Measurements from ENCODE around the gene GRK6. TPM values are rescaled to one million over a fixed set of nuclear protein-coding genes. Genes with fewer than 3 reads are reported as not detected.

The GRK6 gene
- total and polyA plus RNA-seq, 9 of the 15 experiments (the other 6 are each of a cell fraction or from before 2014, with no cell fraction given): 0.63 to 122 (median 44.5) TPM

- TF ChIP-seq PCBP2 (IDR thresholded peaks at IDR 0.05; ENCODE audit: low read depth, low read length, poor library complexity, severe bottlenecking) (no peak), CEBPG (CRISPR knock-in tag; IDR thresholded peaks at IDR 0.05) (no peak), CEBPG (tag; conservative IDR thresholded peaks at IDR 0.05 in 1 of 2, IDR thresholded peaks at IDR 0.05 in 1 of 2) (no peak), CHD7 (IDR thresholded peaks at IDR 0.05; ENCODE audit: low read depth, low read length) (no peak), MEF2A (IDR thresholded peaks at IDR 0.05; ENCODE audit: control insufficient read depth, low read depth, low read length) (no peak), ETV1 (tag; conservative IDR thresholded peaks at IDR 0.05; ENCODE audit: low read depth) (peak; percentile 50), ZNF316 (IDR thresholded peaks at IDR 0.05) (peak; percentile 98), ZNF224 (CRISPR knock-in tag; IDR thresholded peaks at IDR 0.05) (no peak), ZNF431 (CRISPR knock-in tag; IDR thresholded peaks at IDR 0.05) (no peak)
Measured at GRCh38 chr5:177378884-177379883, 47.3 kb upstream of the GRK6 start (continued).

Data from K562 (cell line).